Spleen (tissue), 11 donors: ENCODE measurements around the gene NDUFA13. TPM values are rescaled to one million over a fixed set of nuclear protein-coding genes. Genes with fewer than 3 reads are reported as not detected.

Experiments
- DNase-seq: peaks from one replicate; pipeline ENCODE4 v3.0.0-alpha.2; 2020
- H3K27ac ChIP-seq, 8 donors: fragments of 200-600 bp; sonication (generic) in 7 of 8; 1 replicate in 4 of 8; 2 replicates in 4 of 8; pipeline versions ENCODE4 v1.5.0 to v1.8.0; 2016 to 2021; ENCODE audit warnings: inconsistent platforms in 4 of 8, mild to moderate bottlenecking in 4 of 8, moderate library complexity in 1 of 8
- H3K27me3 ChIP-seq, 7 donors: fragments of 200-600 bp; sonication (generic) in 6 of 7; replicated peaks in 1 of 7; 1 replicate in 4 of 7; 2 replicates in 3 of 7; pipeline versions ENCODE4 v1.5.0 to v1.8.0; 2016 to 2021; ENCODE audit warnings: inconsistent platforms in 3 of 7, mild to moderate bottlenecking in 1 of 7
- H3K36me3 ChIP-seq, 6 donors: fragments of 200-600 bp; sonication (generic) in 5 of 6; 1 replicate in 4 of 6; 2 replicates in 2 of 6; pipeline versions ENCODE4 v1.5.0 to v1.8.0; 2016 to 2021; ENCODE audit warnings: inconsistent platforms in 2 of 6
- H3K4me1 ChIP-seq, 6 donors: fragments of 200-600 bp; sonication (generic) in 5 of 6; 1 replicate in 3 of 6; 2 replicates in 3 of 6; pipeline versions ENCODE4 v1.5.0 to v1.8.0; 2016 to 2021; ENCODE audit warnings: inconsistent platforms in 3 of 6
- H3K4me3 ChIP-seq, 8 donors: fragments of 200-600 bp; sonication (generic) in 7 of 8; 1 replicate in 4 of 8; 2 replicates in 4 of 8; pipeline versions ENCODE4 v1.5.0 to v1.8.0; 2016 to 2021; ENCODE audit warnings: inconsistent platforms in 4 of 8, mild to moderate bottlenecking in 4 of 8, moderate library complexity in 2 of 8
- H3K9me3 ChIP-seq, 8 donors: fragments of 200-600 bp; sonication (generic) in 7 of 8; 1 replicate in 4 of 8; 2 replicates in 4 of 8; pipeline versions ENCODE4 v1.5.0 to v1.8.0; 2016 to 2021; ENCODE audit warnings: inconsistent platforms in 4 of 8
- CTCF ChIP-seq, 11 experiments: fragments of 200-600 bp in 7 of 11; fragments of 450-650 bp in 4 of 11; sonication (generic) in 4 of 11; IDR thresholded peaks in 8 of 11; conservative IDR thresholded peaks in 3 of 11; 1 replicate in 7 of 11; 2 replicates in 4 of 11; pipeline versions ENCODE4 v1.4.0 to v1.8.0; 2016 to 2021; ENCODE audit warnings: antibody characterized with exemption in 11 of 11, inconsistent platforms in 4 of 11, mild to moderate bottlenecking in 1 of 11
- POLR2A ChIP-seq, 3 donors: fragments of 450-650 bp; IDR thresholded peaks; one replicate each; pipeline ENCODE4 v1.5.1; 2017; ENCODE audit warnings: antibody characterized with exemption in 3 of 3, mild to moderate bottlenecking in 1 of 3
- POLR2AphosphoS5 ChIP-seq, 3 donors: sonication (generic); formaldehyde crosslinking; IDR thresholded peaks; one replicate each; pipeline ENCODE4 v1.5.1; 2017; ENCODE audit warnings: antibody characterized with exemption in 3 of 3
- whole genome bisulfite sequencing, 5 donors: extraction: QIAGEN DNeasy Blood & Tissue Kit in 3 of 5; methylation state at CpG; one replicate each; pipeline versions ENCODE4 v1.1.5 to v1.1.7; 2013 to 2018; 5-methylcytosine and 5-hydroxymethylcytosine counted together
- intact Hi-C: fragments of 100-400 bp; cut with DNase I; formaldehyde crosslinking; loops from one replicate; pipeline ENCODE4 v1.15.0; 2023; ENCODE audit warnings: low total_unique reads
- polyA plus RNA-seq, 3 donors: library from polyadenylated mRNA; stranded (reverse); fragments of 200-250 nt; gene quantifications; one replicate each; pipeline ENCODE4 v1.2.1, GENCODE V29; 2013
- total RNA-seq, 7 donors: library from RNA; depleted of rRNA in 3 of 7; stranded (reverse); fragments of >200 nt in 3 of 7; fragmentation: NEBNext Ultra II Directional in 4 of 7; extraction: Animal tissue kit (Norgen Biotek cat#: 25700) in 4 of 7; gene quantifications; one replicate each; pipeline versions ENCODE4 v1.1.0 to v1.2.1, GENCODE V29; 2016 to 2021
- donor health status: healthy with polysubstance abuse.
- donor health status: DM: no; HTN: no; CAD: no; lungs with moderate emphysema.
- donor health status: DM: no; HTN: no; CAD: no.
- donor health status: Bipolar disorder and iron deficiency.
- donor health status: healthy.
- donor health status: DM: no; HTN: no; CAD: no.
- donor health status: DM: yes; HTN: yes; CAD: no.

Gene NDUFA13
- total and polyA plus RNA-seq, 10 donors: 24.0 to 224 (median 197) TPM

- no peak for DNase-seq
- no peaks in the 10 kb centered on the region for H3K9me3 ChIP-seq
- H3K4me3 ChIP-seq: no peak overlapping the region
- H3K27me3 ChIP-seq: no peaks in the 10 kb centered on the region
- WGBS, 5 donors: 82 to 90% (median 89%) methylated on average over 12 of the region's 12 CpGs
- TF ChIP-seq POLR2AphosphoS5 (IDR thresholded peaks at IDR 0.05) (peak in 2 of 3 donors; percentile 9 to 28), POLR2A (IDR thresholded peaks at IDR 0.05) (no peak)
- peaks cover 3 to 69% (median 57%) of the 10 kb centered on the region in 6 donors for H3K36me3 ChIP-seq
- peak overlapping the region in 3 of 8 donors; percentile 2 to 16 (median 7) for H3K27ac ChIP-seq
- intact Hi-C loops: no loop called here
- H3K4me1 ChIP-seq: no peaks in the 10 kb centered on the region
Observed at GRCh38 chr19:19506592-19506991, 9.4 kb upstream of the NDUFA13 start.

GRCh38 chr19:19507354-19507753, 8.7 kb upstream of the NDUFA13 start:
- WGBS, 5 donors: 86 to 95% (median 89%) methylated on average over 7 to 8 of the region's 8 CpGs
- Histone ChIP-seq H3K9me3 (no peaks in the 10 kb centered on the region), H3K27me3 (no peaks in the 10 kb centered on the region), H3K36me3 (peaks cover 3 to 61% (median 49%) of the 10 kb centered on the region in 6 donors), H3K27ac (no peak overlapping the region), H3K4me3 (no peak overlapping the region), H3K4me1 (no peaks in the 10 kb centered on the region)
- TF ChIP-seq POLR2AphosphoS5 (IDR thresholded peaks at IDR 0.05) (peak in 1 of 3 donors; percentile 45), CTCF (IDR thresholded peaks at IDR 0.05 in 8 of 11, conservative IDR thresholded peaks at IDR 0.05 in 3 of 11) (no peak), POLR2A (IDR thresholded peaks at IDR 0.05) (no peak)
- no peak for DNase-seq
- intact Hi-C loops: no loop called here

- no peak for DNase-seq
Observed at GRCh38 chr19:19508217-19508616, 7.8 kb upstream of the NDUFA13 start.

GRCh38 chr19:19510432-19510831, 5.6 kb upstream of the NDUFA13 start:
- intact Hi-C loops: no loop called here
- H3K36me3 ChIP-seq: peaks cover 3 to 30% (median 21%) of the 10 kb centered on the region in 6 donors
- WGBS, 5 donors: 49 to 61% (median 60%) methylated on average over 4 to 6 of the region's 6 CpGs
- H3K4me3 ChIP-seq: no peak overlapping the region
- no peak for DNase-seq
- peaks cover 0 to 14% (median 9%) of the 10 kb centered on the region in 6 donors for H3K4me1 ChIP-seq
- H3K27ac ChIP-seq: no peak overlapping the region
- H3K9me3 ChIP-seq: peaks cover 0 to 11% (median 0%) of the 10 kb centered on the region in 8 donors
- TF ChIP-seq POLR2A (IDR thresholded peaks at IDR 0.05) (no peak), POLR2AphosphoS5 (IDR thresholded peaks at IDR 0.05) (no peak), CTCF (IDR thresholded peaks at IDR 0.05 in 8 of 11, conservative IDR thresholded peaks at IDR 0.05 in 3 of 11) (no peak)
- no peaks in the 10 kb centered on the region for H3K27me3 ChIP-seq

More at GRCh38 chr19:19508217-19508616, 7.8 kb upstream of the NDUFA13 start:
- Histone ChIP-seq H3K9me3 (no peaks in the 10 kb centered on the region), H3K27ac (no peak overlapping the region), H3K4me3 (no peak overlapping the region), H3K4me1 (no peaks in the 10 kb centered on the region), H3K27me3 (no peaks in the 10 kb centered on the region), H3K36me3 (peaks cover 3 to 52% (median 41%) of the 10 kb centered on the region in 6 donors)
- 76 to 89% (median 87%) methylated on average over 6 to 11 of the region's 11 CpGs for WGBS, 5 donors
- TF ChIP-seq POLR2A (IDR thresholded peaks at IDR 0.05) (no peak), POLR2AphosphoS5 (IDR thresholded peaks at IDR 0.05) (peak in 2 of 3 donors; percentile 35 to 43)
- intact Hi-C loops: no loop called here

GRCh38 chr19:19513682-19514081, 2.3 kb upstream of the NDUFA13 start:
- Histone ChIP-seq H3K9me3 (peaks cover 0 to 11% (median 0%) of the 10 kb centered on the region in 8 donors), H3K27ac (peak overlapping the region in 1 of 8 donors; percentile 21), H3K4me3 (peak overlapping the region in 2 of 8 donors; percentile 21 to 84), H3K4me1 (peaks cover 15 to 42% (median 33%) of the 10 kb centered on the region in 6 donors), H3K27me3 (no peaks in the 10 kb centered on the region), H3K36me3 (no peaks in the 10 kb centered on the region)
- no peak for DNase-seq
- intact Hi-C loops: no loop called here
- 84 to 92% (median 91%) methylated on average over 17 of the region's 17 CpGs for WGBS, 5 donors
- TF ChIP-seq POLR2AphosphoS5 (IDR thresholded peaks at IDR 0.05) (no peak), CTCF (IDR thresholded peaks at IDR 0.05 in 8 of 11, conservative IDR thresholded peaks at IDR 0.05 in 3 of 11) (no peak), POLR2A (IDR thresholded peaks at IDR 0.05) (no peak)
